NCI-H510A treated with DMSO at 0.1 percent for 48 hours (cell line): ENCODE measurements around the gene ITFG1.
"Not testable (repeated sequence)": the region's sequence is repeated elsewhere in the genome, so short reads cannot be mapped to it uniquely, and the experiment has no call there.

Experiments used
- DNase-seq: peaks from one replicate; lab custom pipeline; 2025; lab: John Stamatoyannopoulos, UW

The ITFG1 gene

GRCh38 chr16:47150067-47150466 lies 310.8 kb downstream of the ITFG1 start:
- DNase-seq, result peak; percentile 44

GRCh38 chr16:47144559-47144877 lies 316.3 kb downstream of the ITFG1 start:
- DNase-seq, result peak; percentile 57

- peak; percentile 34 for DNase-seq
Measured at GRCh38 chr16:47143677-47144558, 316.9 kb downstream of the ITFG1 start, which contains the start of gene NETO2. TSS of gene NETO2 (minus strand) at chr16:47143945. CDS start at chr16:47143612, 333 bp downstream.

- peak; percentile 46 for DNase-seq
Measured at GRCh38 chr16:47142821-47143676, 317.8 kb downstream of the ITFG1 start.

- peak; percentile 32 for DNase-seq
Measured at GRCh38 chr16:47142486-47142820, 318.4 kb downstream of the ITFG1 start.

- peak; percentile 94 for DNase-seq
Measured at GRCh38 chr16:47141773-47142485, 318.9 kb downstream of the ITFG1 start.

GRCh38 chr16:47140686-47141085 lies 320.2 kb downstream of the ITFG1 start:
- no peak for DNase-seq

- DNase-seq, result no peak
Measured at GRCh38 chr16:47139561-47140185, 321.2 kb downstream of the ITFG1 start.

- not testable (repeated sequence) for DNase-seq
Measured at GRCh38 chr16:47137925-47138324, 322.9 kb downstream of the ITFG1 start.

- no peak for DNase-seq
Measured at GRCh38 chr16:47136099-47136842, 324.6 kb downstream of the ITFG1 start.

- DNase-seq, result no peak
Measured at GRCh38 chr16:47134550-47134949, 326.3 kb downstream of the ITFG1 start.

GRCh38 chr16:47132308-47132707 lies 328.6 kb downstream of the ITFG1 start:
- no peak for DNase-seq

GRCh38 chr16:47129755-47130435 lies 331.0 kb downstream of the ITFG1 start:
- DNase-seq, result no peak

GRCh38 chr16:47127541-47127940 lies 333.3 kb downstream of the ITFG1 start:
- DNase-seq, result no peak

- no peak for DNase-seq
Measured at GRCh38 chr16:47125757-47126156, 335.1 kb downstream of the ITFG1 start.

GRCh38 chr16:47113130-47113529 lies 347.7 kb downstream of the ITFG1 start:
- no peak for DNase-seq

GRCh38 chr16:47110939-47111338 lies 349.9 kb downstream of the ITFG1 start:
- DNase-seq, result no peak

GRCh38 chr16:47109361-47109760 lies 351.5 kb downstream of the ITFG1 start:
- no peak for DNase-seq
